Adrenal gland (tissue), 5 donors: ENCODE data around the gene ZNF622.

Experiments used
- POLR2A ChIP-seq, 2 donors: fragments of 450-650 bp; IDR thresholded peaks; one replicate each; pipeline ENCODE4 v1.6.1; 2017; ENCODE audit warnings: antibody characterized with exemption in 2 of 2, mild to moderate bottlenecking in 2 of 2, moderate library complexity in 1 of 2
- TF ChIP-seq, protein P1 (sequence below), 6 experiments: fragments of 450-650 bp in 4 of 6; fragments of 200-600 bp in 2 of 6; sonication (generic) in 1 of 6; IDR thresholded peaks; 1 replicate in 5 of 6; 2 replicates in 1 of 6; pipeline versions ENCODE4 v1.5.1 to v1.8.0; 2016 to 2021; ENCODE audit warnings: antibody characterized with exemption in 6 of 6, mild to moderate bottlenecking in 2 of 6, moderate library complexity in 1 of 6
- donor health status: DM: no; HTN: no; CAD: no.

DNA sequence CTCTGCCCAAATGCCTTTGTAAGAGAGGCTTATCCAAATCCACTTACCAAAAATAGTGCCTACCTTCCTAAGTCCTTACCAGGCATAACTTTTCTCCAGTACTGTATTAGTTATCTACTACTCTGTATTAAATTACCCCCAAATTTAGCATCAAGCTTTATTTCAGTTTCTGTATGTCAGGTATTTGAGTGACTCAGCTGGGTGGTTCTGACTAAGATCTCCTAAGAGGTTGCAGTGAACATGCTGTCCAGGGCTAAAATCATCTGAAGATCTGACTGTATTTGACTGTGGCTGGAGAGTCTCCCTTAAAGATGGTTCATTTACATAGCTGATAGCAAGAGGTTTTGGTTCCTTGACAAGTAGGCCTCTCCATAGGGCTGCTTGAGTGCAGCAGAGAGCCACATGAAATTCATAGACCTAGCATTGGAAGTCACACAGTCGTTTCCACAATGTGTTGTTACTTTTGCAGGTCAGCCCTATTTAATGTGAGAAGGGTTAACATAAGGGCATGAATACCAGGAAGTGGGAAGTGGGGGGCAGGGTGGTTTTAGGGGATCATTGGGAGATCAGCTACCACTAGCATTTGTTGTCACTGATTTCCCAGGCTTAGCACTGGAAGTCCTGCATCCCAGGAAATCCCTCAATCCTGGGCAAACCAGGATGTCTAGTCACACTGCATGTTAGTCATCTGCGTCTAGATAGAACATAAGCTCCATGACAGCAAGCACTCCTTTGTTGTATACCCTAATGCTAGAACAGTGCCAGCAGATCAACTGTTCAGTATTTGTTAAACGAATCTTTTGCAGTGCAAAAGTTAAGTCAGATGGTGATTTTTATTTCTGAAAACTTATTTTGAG, 2.0 kb upstream of the ZNF622 start:
- TF ChIP-seq, protein P1, sequence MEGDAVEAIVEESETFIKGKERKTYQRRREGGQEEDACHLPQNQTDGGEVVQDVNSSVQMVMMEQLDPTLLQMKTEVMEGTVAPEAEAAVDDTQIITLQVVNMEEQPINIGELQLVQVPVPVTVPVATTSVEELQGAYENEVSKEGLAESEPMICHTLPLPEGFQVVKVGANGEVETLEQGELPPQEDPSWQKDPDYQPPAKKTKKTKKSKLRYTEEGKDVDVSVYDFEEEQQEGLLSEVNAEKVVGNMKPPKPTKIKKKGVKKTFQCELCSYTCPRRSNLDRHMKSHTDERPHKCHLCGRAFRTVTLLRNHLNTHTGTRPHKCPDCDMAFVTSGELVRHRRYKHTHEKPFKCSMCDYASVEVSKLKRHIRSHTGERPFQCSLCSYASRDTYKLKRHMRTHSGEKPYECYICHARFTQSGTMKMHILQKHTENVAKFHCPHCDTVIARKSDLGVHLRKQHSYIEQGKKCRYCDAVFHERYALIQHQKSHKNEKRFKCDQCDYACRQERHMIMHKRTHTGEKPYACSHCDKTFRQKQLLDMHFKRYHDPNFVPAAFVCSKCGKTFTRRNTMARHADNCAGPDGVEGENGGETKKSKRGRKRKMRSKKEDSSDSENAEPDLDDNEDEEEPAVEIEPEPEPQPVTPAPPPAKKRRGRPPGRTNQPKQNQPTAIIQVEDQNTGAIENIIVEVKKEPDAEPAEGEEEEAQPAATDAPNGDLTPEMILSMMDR (IDR thresholded peaks at IDR 0.05), result no peak
- TF ChIP-seq POLR2A (IDR thresholded peaks at IDR 0.05), result no peak
